GM12892 (cell line): ENCODE data around the gene RFC1.

ENCODE experiments used
- POLR2A ChIP-seq: IDR thresholded peaks from 2 replicates; pipeline ENCODE4 v1.6.1; 2011; ENCODE audit warnings: low read depth, low read length, control low read depth
- POLR2AphosphoS5 ChIP-seq: IDR thresholded peaks from 2 replicates; pipeline ENCODE4 v1.6.1; 2011; ENCODE audit warnings: low read depth, low read length, control low read depth

- no peak for TF ChIP-seq POLR2A
- TF ChIP-seq POLR2AphosphoS5 = no peak
These were observed 19.2 kb downstream of the RFC1 start for GRCh38 chr4:39346856-39347519.
